Measurements from ENCODE around the gene PHYH.
"Not testable (repeated sequence)": the region's sequence is repeated elsewhere in the genome, so short reads cannot be mapped to it uniquely, and the experiment has no call there.

Gene PHYH

DNA sequence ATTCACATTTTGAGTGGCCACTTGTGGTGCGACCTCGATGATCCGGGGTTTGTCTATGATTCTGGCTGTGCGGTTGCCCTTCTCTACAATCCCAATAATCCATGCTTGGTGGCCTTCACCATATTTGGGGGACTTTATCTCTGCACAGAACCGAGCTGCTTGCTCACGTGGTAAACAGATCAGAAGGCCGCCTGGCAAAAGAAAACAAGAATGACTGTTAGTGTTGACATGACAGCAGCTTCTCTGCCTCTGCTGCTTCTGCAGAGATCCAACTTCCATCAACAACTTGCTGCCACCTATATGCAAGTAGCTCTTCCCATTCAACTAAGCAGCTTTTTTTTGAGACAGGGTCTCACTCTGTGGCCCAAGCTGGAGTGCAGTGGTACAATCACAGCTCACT is 19.3 kb upstream of the PHYH start:
- DNase-seq = no peak

- DNase-seq = no peak
These were observed 17.6 kb upstream of the PHYH start for GRCh38 chr10:13317474-13317873.

GRCh38 chr10:13316635-13317311 is 16.9 kb upstream of the PHYH start:
- DNase-seq = no peak

GRCh38 chr10:13315361-13315760 is 15.5 kb upstream of the PHYH start:
- DNase-seq = no peak

DNA sequence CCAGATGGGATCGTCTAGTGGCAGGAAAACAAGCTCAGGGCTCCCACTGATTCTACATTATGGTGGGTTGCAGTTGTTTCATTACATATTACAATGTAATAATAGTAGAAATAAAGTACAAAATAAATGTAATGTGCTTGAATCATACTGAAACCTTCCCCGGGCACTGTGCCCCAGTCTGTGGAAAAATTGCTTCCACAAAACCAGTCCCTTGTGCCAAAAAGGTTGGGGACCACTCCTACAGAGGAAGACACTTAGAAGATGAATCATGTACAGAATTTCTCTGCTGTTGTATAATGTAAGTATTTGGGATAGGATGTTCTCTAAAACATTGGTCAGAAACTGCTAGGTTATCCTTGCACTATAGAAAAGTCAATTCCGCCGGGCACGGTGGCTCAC is 11.3 kb upstream of the PHYH start:
- no peak for DNase-seq

GRCh38 chr10:13310518-13311176 is 10.8 kb upstream of the PHYH start:
- no peak for DNase-seq

DNA sequence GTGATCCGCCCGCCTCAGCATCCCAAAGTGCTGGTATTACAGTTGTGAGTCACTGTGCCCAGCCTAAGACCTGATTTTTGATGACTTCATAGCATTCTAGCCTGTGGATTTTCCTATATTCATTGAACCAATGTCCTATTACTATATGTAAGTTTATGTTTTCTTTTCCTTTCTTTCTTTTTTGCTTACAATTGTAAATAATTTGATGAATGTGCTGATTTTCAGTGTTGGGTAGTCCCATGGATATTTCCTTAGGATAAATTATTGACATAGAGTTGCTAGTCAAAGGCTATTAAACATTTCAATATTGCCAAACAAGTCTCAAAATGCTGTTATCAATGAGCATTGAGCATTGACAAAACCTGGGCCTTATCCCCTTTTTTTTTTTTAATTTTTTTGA is 9.9 kb upstream of the PHYH start:
- no peak for DNase-seq

GRCh38 chr10:13308096-13308495 is 8.2 kb upstream of the PHYH start:
- DNase-seq = no peak

- no peak for DNase-seq
These were observed 6.2 kb upstream of the PHYH start for GRCh38 chr10:13306103-13306502.

DNA sequence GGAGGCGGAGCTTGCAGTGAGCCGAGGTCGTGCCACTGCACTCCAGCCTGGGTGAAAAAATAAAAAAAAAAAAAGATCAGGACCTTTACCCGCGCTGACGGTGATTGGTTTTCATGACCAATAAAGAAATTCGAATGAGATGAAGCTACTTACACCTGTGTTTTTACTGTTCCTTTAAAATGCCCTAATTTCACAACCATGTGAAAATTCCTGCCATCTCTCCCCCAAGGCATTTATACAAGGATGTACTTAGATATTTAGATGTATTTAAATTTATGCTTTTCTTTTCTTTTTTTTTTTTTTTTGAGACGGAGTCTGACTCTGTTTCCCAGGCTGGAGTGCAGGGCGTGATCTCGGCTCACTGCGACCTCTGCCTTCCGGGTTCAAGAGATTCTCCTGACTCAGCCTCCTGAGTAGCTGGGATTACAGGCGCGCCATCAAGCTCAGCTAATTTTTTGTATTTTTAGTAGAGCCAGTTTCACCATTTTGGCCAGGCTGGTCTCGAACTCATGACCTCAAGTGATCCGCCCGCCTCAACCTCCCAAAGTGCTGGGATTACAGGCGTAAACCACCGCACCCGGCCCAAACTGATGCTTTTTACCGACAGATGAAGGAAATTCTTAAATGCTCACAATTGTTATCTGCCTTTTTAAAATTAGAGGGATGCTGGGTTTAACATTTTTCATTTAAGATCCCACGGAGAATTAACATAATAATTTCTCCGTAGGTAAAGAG is 3.1 kb upstream of the PHYH start:
- no peak for DNase-seq

DNA sequence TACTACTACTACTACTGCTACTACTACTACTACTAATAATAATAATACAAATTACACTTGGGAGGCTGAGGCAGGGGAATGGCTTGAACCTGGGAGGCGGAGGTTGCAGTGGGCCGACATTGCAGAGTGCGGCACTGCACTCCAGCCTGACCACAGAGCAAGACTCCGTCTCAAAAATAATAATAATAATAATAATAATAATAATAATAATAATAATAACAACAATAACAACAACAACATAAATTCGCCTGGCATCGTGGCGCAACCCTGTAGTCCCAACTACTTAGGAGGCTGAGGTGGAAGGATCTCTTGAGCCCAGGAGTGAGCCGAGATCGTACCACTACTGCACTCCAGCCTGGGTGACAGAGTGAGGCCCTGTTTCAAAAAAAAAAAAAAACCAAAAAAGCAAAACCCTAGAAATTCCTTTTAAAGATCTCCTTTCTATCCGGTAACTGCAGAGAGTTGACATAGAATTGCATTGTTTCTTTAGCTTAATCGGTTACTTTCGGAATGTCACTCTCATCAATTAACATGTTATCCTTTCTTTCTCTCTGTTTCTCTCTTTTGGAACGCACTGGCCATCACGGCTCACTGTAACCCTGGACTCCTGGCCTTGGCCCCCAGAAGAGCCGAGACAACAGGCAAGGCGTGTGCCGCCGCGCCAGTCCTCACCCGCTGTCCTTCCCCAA is 972 bp downstream of the PHYH start:
- no peak for DNase-seq

- no peak for DNase-seq
These were observed 3.4 kb downstream of the PHYH start for GRCh38 chr10:13296476-13296875.

DNA sequence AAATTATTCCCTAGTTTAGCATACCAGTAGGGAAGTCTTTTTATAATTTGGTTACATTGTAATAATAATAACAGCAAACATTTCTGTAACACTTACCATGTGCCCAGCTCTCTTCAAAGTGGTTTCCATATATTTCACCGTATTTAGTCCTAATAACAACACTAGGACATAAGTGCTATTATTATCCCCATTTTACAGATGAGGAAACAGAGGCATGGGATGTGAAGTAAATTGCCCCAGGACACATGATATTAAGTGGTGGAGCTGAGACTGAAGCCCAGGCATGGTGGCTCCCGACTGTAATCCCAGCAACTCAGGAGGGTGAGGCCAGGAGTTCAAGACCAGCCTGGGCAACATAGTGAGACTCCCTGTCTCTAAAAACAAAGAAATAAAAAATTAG is 5.1 kb downstream of the PHYH start:
- no peak for DNase-seq

DNA sequence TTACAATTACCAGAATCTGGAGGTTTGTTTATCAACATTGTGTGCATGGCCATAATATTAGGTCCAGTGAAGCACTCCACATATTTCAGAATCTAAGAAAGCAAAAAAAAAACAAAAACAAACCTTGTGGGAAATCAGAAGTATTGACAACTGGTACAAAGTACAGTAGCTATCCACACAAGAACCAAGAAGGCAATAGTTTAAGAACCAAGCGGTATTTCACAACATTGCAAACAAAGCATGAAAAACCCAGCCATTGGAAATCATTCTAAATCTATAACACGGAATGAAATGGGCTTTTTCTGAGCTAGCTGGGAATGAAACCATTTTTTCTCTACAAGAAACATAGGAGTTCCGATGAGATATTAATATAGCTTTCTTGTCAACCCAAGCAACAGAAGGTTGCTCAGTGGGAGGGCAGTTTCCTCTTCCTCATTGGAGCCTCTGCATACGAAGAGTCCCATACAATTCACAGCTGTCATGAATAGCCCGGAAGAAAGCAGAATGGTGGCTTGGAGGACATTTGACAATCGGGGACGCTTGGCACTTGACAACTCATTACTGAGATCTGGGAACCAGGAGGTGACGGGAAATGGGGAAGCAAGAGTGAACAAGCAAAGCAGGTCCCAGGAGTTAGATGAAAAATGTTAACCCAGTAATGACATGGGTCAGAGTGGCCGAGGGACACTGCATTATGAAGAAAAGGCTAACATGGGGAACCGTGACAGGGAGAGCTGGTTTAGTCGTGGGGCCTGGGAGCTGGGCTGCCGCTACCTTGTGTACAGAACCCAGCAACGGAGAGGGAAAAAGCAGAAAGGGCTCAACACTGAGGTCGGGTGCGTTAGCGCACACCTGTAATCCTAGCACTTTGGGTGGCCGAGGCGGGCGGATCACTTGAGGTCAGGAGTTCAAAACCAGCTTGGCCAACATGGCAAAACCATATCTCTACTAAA is 7.8 kb downstream of the PHYH start:
- DNase-seq = no peak

DNA sequence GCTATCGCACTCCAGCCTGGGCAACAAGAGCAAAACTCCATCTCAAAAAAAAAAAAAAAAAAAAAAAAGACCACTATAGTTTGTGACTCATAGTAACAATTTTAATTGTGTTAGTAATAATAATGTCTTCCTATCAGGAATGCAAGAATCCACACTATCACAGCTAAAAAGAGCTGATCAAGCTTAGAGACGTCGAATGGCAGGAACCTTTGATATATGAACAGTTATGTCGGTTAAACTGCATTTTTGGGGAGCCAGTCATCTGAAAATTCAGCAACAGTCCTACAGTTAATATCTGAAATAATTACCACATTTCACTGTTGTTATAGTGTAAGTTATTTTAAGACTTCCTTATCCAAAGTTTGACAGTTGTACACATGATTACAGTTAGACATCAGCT is 8.8 kb downstream of the PHYH start:
- DNase-seq = no peak

GRCh38 chr10:13284050-13284449 is 15.8 kb downstream of the PHYH start:
- DNase-seq = no peak

GRCh38 chr10:13282348-13282747 is 17.5 kb downstream of the PHYH start:
- DNase-seq = not testable (repeated sequence)

- DNase-seq = no peak
These were observed 23.0 kb downstream of the PHYH start for GRCh38 chr10:13276749-13277365.

DNA sequence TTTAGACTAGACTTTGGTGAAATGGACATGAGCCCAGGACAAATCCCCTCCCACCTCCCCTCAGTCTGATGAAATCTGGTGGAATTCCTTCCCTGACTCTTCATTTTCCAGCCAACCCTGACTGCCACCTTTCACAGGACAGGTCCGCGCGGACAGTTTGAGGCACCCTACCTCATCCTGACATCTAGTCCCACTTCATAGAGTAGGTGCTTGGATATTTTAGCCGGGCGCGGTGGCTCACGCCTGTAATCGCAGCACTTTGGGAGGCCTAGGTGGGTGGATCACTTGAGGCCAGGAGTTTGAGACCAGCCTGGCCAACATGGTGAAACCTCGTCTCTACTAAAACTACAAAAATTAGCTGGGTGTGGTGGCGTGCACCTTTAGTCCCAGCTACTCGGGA is 23.7 kb downstream of the PHYH start:
- DNase-seq = not testable (repeated sequence)

GRCh38 chr10:13272164-13272571 is 27.7 kb downstream of the PHYH start:
- no peak for DNase-seq

DNA sequence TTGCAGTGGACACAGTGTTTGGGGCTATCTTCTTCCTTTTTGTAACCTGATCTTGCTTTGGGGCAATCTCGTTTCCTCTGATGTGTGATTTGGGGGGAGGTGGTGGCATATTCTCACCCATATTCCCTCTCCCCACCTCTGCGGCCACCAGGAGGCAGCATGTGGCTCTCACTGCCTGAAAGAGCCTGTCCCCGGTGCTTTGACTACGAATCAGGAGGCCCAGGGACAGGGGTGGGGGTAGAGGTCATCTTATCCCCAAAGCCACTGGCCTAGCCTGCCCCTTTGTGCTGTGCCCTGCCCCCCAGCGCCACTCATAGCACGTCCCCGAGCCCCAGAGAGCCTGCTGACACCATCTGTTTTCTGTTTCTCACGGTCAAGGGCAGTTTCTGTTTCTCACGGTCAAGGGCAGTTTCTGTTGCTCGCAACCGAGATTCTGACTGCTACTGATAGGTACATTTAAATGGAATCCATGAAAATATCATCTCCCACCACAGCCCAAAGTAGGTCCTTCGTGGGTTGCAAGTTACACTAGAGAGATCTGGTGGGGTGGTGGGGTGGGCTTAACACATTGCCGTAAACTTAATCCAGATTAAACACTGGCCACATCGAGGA is 28.2 kb downstream of the PHYH start:
- peak; percentile 51 for DNase-seq
